ENCODE data around the gene MTMR10.

- no peak for TF ChIP-seq MYC (IDR thresholded peaks at IDR 0.05; ENCODE audit: low read depth, low read length)
- no peak for TF ChIP-seq POLR2A (IDR thresholded peaks at IDR 0.05; ENCODE audit: low read depth, low read length)
- TF ChIP-seq CTCF (IDR thresholded peaks at IDR 0.05; ENCODE audit: extremely low read depth in 1 of 2, insufficient read depth in 1 of 2, low read depth in 1 of 2, low read length in 2 of 2), result no peak
- no peak for TF ChIP-seq POLR2AphosphoS5 (IDR thresholded peaks at IDR 0.05; ENCODE audit: insufficient read depth, low read depth, low read length)
These were observed 12.0 kb downstream of the MTMR10 start for GRCh38 chr15:30979457-30979856.
